ENCODE data around the gene CCDC85C. TPM values are rescaled to one million over a fixed set of nuclear protein-coding genes. Genes with fewer than 3 reads are reported as not detected.

CCDC85C gene
- total RNA-seq, 1 experiment from 2014 or later: 35.8 TPM

DNA sequence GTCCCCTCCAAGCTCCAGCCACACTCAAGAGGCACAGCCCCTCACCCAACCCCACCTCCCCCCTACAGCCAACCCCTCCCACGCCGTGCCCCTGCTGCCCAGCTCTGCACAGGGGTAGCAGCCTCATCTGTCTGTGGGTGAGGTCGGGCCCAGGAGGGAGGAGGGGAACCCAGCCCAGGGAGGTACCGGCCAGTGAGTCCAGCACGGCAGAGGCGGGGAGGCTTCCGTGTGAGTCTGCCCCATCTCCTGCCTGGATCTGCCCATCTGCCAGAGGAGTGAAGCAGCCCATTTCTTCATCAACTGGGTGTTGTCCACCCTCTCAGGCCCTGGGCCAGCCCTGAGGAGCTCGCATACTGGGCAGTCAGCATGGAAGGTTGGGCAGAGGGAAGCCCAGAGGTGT is 68.6 kb downstream of the CCDC85C start (continued):
- TF ChIP-seq AFF4 (CRISPR knock-in tag; IDR thresholded peaks at IDR 0.05; ENCODE audit: borderline replicate concordance) (no peak), NFYB (CRISPR knock-in tag; conservative IDR thresholded peaks at IDR 0.05; ENCODE audit: low read depth) (no peak), EMX1 (CRISPR knock-in tag; IDR thresholded peaks at IDR 0.05) (no peak), ZNF396 (CRISPR knock-in tag; IDR thresholded peaks at IDR 0.05; ENCODE audit: borderline replicate concordance) (no peak), CTCF (IDR thresholded peaks at IDR 0.05) (no peak), TP53 (CRISPR knock-in tag; IDR thresholded peaks at IDR 0.05) (no peak), ZNF121 (CRISPR knock-in tag; IDR thresholded peaks at IDR 0.05) (no peak), FOXJ3 (CRISPR knock-in tag; IDR thresholded peaks at IDR 0.05; ENCODE audit: borderline replicate concordance) (no peak), CREB1 (CRISPR knock-in tag; IDR thresholded peaks at IDR 0.05) (no peak)

DNA sequence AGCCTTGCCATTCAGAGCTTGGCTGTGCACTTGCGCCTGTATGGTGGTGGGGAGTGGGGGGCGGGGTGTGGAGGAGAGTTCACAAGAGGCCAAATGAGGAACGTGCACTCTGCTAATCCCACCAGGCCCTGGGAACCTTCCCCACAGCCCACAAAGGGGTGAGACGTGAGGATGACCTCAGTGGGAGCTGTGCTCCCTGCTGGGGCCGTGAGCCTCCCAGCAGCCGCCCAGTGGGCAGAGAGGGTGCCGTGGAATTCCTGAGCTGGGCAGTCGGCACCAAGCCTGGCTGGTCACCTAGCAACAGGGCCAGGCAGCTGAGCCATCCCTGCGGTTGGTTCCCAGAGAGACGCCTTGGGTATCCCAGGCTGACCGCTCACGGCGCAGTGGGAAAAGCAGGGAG is 69.1 kb downstream of the CCDC85C start:
- Mint-ChIP-seq H3K27ac (no peak overlapping the region), H3K4me1 (peaks cover 37% of the 10 kb centered on the region), H3K4me3 (no peak overlapping the region), H3K36me3 (no peaks in the 10 kb centered on the region), H3K9me3 (no peaks in the 10 kb centered on the region), H3K27me3 (ENCODE audit: low read depth) (no peaks in the 10 kb centered on the region)
- POLR2A ChIA-PET: interaction anchor here (1.2 kb wide), 1 partner anchor 58 kb away, joined by 3 read pairs; no protein-coding TSS in a partner anchor
- no peak for DNase-seq (ENCODE audit: low spot score)
- ATAC-seq: no peak
- CTCF ChIA-PET: interaction anchor here (0.9 kb wide), 1 partner anchor 11 kb away, joined by 3 read pairs; no protein-coding TSS in a partner anchor
- no peak for TF ChIP-seq NFATC4 (CRISPR knock-in tag; IDR thresholded peaks at IDR 0.05)
- TF ChIP-seq, protein P1, sequence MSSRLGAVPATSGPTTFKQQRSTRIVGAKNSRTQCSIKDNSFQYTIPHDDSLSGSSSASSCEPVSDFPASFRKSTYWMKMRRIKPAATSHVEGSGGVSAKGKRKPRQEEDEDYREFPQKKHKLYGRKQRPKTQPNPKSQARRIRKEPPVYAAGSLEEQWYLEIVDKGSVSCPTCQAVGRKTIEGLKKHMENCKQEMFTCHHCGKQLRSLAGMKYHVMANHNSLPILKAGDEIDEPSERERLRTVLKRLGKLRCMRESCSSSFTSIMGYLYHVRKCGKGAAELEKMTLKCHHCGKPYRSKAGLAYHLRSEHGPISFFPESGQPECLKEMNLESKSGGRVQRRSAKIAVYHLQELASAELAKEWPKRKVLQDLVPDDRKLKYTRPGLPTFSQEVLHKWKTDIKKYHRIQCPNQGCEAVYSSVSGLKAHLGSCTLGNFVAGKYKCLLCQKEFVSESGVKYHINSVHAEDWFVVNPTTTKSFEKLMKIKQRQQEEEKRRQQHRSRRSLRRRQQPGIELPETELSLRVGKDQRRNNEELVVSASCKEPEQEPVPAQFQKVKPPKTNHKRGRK (CRISPR knock-in tag; IDR thresholded peaks at IDR 0.05; ENCODE audit: borderline replicate concordance): no peak
- no peak for TF ChIP-seq CDX4 (CRISPR knock-in tag; IDR thresholded peaks at IDR 0.05; ENCODE audit: borderline replicate concordance)
- TF ChIP-seq ZNF263 (CRISPR knock-in tag; IDR thresholded peaks at IDR 0.05; ENCODE audit: low read depth): no peak
- TF ChIP-seq ZNF423 (CRISPR knock-in tag; IDR thresholded peaks at IDR 0.05): no peak
- TF ChIP-seq, protein P2, sequence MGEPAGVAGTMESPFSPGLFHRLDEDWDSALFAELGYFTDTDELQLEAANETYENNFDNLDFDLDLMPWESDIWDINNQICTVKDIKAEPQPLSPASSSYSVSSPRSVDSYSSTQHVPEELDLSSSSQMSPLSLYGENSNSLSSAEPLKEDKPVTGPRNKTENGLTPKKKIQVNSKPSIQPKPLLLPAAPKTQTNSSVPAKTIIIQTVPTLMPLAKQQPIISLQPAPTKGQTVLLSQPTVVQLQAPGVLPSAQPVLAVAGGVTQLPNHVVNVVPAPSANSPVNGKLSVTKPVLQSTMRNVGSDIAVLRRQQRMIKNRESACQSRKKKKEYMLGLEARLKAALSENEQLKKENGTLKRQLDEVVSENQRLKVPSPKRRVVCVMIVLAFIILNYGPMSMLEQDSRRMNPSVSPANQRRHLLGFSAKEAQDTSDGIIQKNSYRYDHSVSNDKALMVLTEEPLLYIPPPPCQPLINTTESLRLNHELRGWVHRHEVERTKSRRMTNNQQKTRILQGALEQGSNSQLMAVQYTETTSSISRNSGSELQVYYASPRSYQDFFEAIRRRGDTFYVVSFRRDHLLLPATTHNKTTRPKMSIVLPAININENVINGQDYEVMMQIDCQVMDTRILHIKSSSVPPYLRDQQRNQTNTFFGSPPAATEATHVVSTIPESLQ (CRISPR knock-in tag; IDR thresholded peaks at IDR 0.05): no peak
- TF ChIP-seq CBFB (CRISPR knock-in tag; IDR thresholded peaks at IDR 0.05; ENCODE audit: low read depth): no peak
- no peak for TF ChIP-seq MLX (CRISPR knock-in tag; IDR thresholded peaks at IDR 0.05)
- no peak for TF ChIP-seq CTCF (IDR thresholded peaks at IDR 0.05)
- TF ChIP-seq E2F5 (CRISPR knock-in tag; IDR thresholded peaks at IDR 0.05): no peak
- TF ChIP-seq FOXK1 (CRISPR knock-in tag; IDR thresholded peaks at IDR 0.05): no peak
- TF ChIP-seq, protein P3, sequence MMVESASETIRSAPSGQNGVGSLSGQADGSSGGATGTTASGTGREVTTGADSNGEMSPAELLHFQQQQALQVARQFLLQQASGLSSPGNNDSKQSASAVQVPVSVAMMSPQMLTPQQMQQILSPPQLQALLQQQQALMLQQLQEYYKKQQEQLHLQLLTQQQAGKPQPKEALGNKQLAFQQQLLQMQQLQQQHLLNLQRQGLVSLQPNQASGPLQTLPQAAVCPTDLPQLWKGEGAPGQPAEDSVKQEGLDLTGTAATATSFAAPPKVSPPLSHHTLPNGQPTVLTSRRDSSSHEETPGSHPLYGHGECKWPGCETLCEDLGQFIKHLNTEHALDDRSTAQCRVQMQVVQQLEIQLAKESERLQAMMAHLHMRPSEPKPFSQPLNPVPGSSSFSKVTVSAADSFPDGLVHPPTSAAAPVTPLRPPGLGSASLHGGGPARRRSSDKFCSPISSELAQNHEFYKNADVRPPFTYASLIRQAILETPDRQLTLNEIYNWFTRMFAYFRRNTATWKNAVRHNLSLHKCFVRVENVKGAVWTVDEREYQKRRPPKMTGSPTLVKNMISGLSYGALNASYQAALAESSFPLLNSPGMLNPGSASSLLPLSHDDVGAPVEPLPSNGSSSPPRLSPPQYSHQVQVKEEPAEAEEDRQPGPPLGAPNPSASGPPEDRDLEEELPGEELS (CRISPR knock-in tag; IDR thresholded peaks at IDR 0.05): no peak
